Smooth muscle cell (in vitro differentiated cells): Measurements from ENCODE around the gene OTUD6A. TPM values are rescaled to one million over a fixed set of nuclear protein-coding genes. Genes with fewer than 3 reads are reported as not detected.

Source experiments
- DNase-seq: peaks from one replicate; lab custom pipeline; 2025; ENCODE audit not compliant: unreplicated experiment; lab: John Stamatoyannopoulos, UW
- H2AFZ ChIP-seq: fragments of 200-600 bp; sonication (generic); 2 replicates; pipeline ENCODE4 v1.6.0; 2016; ENCODE audit warnings: antibody characterized with exemption, low read depth, mild to moderate bottlenecking
- H3F3A ChIP-seq: fragments of 200-600 bp; sonication (generic); 2 replicates; pipeline ENCODE4 v1.6.0; 2017; ENCODE audit warnings: antibody characterized with exemption, low read depth
- H3K27ac ChIP-seq: fragments of 200-600 bp; sonication (generic); 2 replicates; pipeline ENCODE4 v1.5.1; 2016; ENCODE audit warnings: low read depth, mild to moderate bottlenecking
- H3K27me3 ChIP-seq: fragments of 200-600 bp; sonication (generic); 2 replicates; pipeline ENCODE4 v1.6.1; 2016; ENCODE audit warnings: low read depth, mild to moderate bottlenecking
- H3K36me3 ChIP-seq: fragments of 200-600 bp; sonication (generic); 2 replicates; pipeline ENCODE4 v1.5.1; 2016; ENCODE audit warnings: low read depth
- H3K4me1 ChIP-seq: fragments of 200-600 bp; sonication (generic); 2 replicates; pipeline ENCODE4 v1.5.1; 2016; ENCODE audit warnings: low read depth
- H3K4me2 ChIP-seq: fragments of 200-600 bp; sonication (generic); 2 replicates; pipeline ENCODE4 v1.6.0; 2016; ENCODE audit warnings: mild to moderate bottlenecking
- H3K4me3 ChIP-seq: fragments of 200-600 bp; sonication (generic); 2 replicates; pipeline ENCODE4 v1.5.1; 2016; ENCODE audit warnings: mild to moderate bottlenecking
- H3K79me2 ChIP-seq: fragments of 200-600 bp; sonication (generic); 2 replicates; pipeline ENCODE4 v1.6.0; 2016; ENCODE audit warnings: low read depth, mild to moderate bottlenecking
- H3K9ac ChIP-seq: fragments of 200-600 bp; sonication (generic); 2 replicates; pipeline ENCODE4 v1.6.0; 2016; ENCODE audit warnings: low read depth
- H3K9me3 ChIP-seq: fragments of 200-600 bp; sonication (generic); replicated peaks from 2 replicates; pipeline ENCODE4 v1.5.1; 2016; ENCODE audit warnings: low read depth
- H4K20me1 ChIP-seq: fragments of 200-600 bp; sonication (generic); 2 replicates; pipeline ENCODE4 v1.6.0; 2016; ENCODE audit warnings: low read depth
- WGBS: methylation state at CpG from one replicate; pipeline ENCODE4 v1.1.7; 2016; ENCODE audit warnings: low lambda C conversion rate; 5-methylcytosine and 5-hydroxymethylcytosine counted together
- polyA plus RNA-seq: library from polyadenylated mRNA; unstranded; fragments of >200 nt; fragmentation: Nextera tagmentation; extraction: Ambion mirVana; gene quantifications from 2 replicates; pipeline ENCODE4 v1.2.1, GENCODE V29; 2016
- total RNA-seq: library from RNA; depleted of rRNA; stranded (reverse); fragments of >200 nt; gene quantifications from 2 replicates; pipeline ENCODE4 v1.2.3, GENCODE V29; 2014
- TF ChIP-seq, protein P1 (sequence below): fragments of 200-600 bp; sonication (generic); IDR thresholded peaks from 2 replicates; pipeline ENCODE4 v1.5.1; 2017; ENCODE audit warnings: borderline replicate concordance, mild to moderate bottlenecking, antibody characterized with exemption; ENCODE audit not compliant: insufficient read depth, poor library complexity, severe bottlenecking

The OTUD6A gene
- total and polyA plus RNA-seq, 2 experiments from 2014 or later, result not detected

DNA sequence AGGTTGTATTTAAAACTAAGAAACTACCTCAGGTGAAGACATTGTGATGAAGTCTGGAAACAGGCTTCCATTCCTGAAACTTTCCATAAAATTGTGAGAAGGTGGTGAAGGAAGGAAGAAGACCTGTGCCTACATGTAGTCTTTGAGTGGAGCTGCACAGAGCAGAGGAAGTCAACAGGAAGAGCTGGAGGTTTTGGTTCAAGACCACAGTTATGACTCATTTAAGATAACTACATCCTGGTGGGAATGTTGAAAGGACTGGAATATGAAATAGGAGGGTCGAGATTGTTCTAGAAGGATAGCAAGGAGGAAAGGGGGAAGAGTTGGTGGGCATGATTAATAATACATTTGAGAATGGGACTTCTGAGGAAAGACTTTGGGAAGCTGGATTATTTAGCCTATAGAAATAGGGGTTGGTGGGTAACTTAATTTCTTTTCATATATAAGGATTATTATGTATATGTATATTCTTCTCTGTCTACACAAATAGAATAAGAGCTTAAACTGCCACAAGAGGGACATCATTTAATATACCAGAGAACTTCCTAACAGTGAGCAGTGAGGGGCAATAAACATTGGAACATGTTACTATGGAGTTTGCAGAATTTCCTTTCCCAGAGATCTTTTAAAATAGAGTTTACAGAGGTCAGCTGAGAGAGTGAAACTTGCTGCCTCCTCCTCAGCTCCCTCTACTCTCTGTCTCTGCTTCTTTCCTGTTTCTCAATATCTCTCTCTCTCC lies 36.0 kb upstream of the OTUD6A start:
- no peak for DNase-seq
- H3K4me2 ChIP-seq, result no peak overlapping the region
- 17% methylated on average over 1 of the region's 1 CpG for WGBS

DNA sequence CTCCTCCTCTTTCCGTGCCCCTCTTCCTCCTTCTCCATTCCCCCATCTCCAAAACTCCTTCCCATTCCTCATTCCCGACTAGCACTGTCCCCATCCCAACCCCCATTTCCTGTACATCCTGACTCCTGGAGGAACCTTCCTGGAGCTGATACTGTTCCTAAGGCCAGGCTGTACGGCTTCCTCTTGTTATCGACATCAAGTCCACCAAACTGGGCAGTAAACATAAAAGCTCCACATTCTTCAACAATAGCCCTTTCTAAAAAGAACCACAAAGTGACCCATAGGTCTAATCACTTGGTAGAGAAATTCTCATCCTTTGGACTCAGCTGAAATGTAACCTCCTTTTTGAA lies 35.4 kb upstream of the OTUD6A start:
- H3K36me3 ChIP-seq, result no peaks in the 10 kb centered on the region
- no peaks in the 10 kb centered on the region for H3K79me2 ChIP-seq
- no peak for DNase-seq
- no peaks in the 10 kb centered on the region for H3K27me3 ChIP-seq
- no peak overlapping the region for H3K27ac ChIP-seq
- no peaks in the 10 kb centered on the region for H3K4me1 ChIP-seq
- no peaks in the 10 kb centered on the region for H3F3A ChIP-seq
- no peak overlapping the region for H3K9ac ChIP-seq
- TF ChIP-seq, protein P1, sequence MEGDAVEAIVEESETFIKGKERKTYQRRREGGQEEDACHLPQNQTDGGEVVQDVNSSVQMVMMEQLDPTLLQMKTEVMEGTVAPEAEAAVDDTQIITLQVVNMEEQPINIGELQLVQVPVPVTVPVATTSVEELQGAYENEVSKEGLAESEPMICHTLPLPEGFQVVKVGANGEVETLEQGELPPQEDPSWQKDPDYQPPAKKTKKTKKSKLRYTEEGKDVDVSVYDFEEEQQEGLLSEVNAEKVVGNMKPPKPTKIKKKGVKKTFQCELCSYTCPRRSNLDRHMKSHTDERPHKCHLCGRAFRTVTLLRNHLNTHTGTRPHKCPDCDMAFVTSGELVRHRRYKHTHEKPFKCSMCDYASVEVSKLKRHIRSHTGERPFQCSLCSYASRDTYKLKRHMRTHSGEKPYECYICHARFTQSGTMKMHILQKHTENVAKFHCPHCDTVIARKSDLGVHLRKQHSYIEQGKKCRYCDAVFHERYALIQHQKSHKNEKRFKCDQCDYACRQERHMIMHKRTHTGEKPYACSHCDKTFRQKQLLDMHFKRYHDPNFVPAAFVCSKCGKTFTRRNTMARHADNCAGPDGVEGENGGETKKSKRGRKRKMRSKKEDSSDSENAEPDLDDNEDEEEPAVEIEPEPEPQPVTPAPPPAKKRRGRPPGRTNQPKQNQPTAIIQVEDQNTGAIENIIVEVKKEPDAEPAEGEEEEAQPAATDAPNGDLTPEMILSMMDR, result no peak
- no peak overlapping the region for H3K4me2 ChIP-seq
- WGBS, result 60% methylated on average over 4 of the region's 4 CpGs
- H2AFZ ChIP-seq, result no peak overlapping the region
- H4K20me1 ChIP-seq, result no peaks in the 10 kb centered on the region
- no peak overlapping the region for H3K4me3 ChIP-seq
- H3K9me3 ChIP-seq, result no peaks in the 10 kb centered on the region

More for the DNA sequence above, 36.0 kb upstream of the OTUD6A start:
- no peaks in the 10 kb centered on the region for H3K36me3 ChIP-seq
- H3K9ac ChIP-seq, result no peak overlapping the region
- no peak overlapping the region for H2AFZ ChIP-seq
- H4K20me1 ChIP-seq, result no peaks in the 10 kb centered on the region
- no peak overlapping the region for H3K27ac ChIP-seq
- H3K27me3 ChIP-seq, result no peaks in the 10 kb centered on the region
- no peaks in the 10 kb centered on the region for H3K9me3 ChIP-seq
- TF ChIP-seq, protein P1, result no peak
- no peaks in the 10 kb centered on the region for H3K79me2 ChIP-seq
- H3K4me1 ChIP-seq, result no peaks in the 10 kb centered on the region
- H3F3A ChIP-seq, result no peaks in the 10 kb centered on the region
- H3K4me3 ChIP-seq, result no peak overlapping the region

DNA sequence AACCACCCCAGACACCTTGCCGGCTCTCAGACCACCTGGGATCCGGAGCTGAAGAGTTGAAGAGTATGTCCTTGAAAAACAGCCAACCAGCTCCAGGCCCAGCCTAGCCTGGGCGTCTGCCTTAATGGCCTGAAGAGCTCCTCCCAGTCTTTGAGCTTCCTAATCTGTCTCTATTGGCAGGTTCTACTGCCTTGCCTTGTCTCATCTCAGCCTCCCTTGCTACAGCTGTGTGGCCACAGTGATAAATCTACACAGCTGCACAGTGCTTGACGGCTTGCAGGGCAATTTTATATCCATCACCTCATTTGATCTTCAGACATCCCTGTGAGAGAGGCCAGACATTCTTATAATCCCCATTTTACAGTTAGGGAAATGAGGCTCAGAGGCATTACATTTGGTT lies 32.4 kb upstream of the OTUD6A start:
- Histone ChIP-seq H3F3A (no peaks in the 10 kb centered on the region), H3K9ac (no peak overlapping the region), H3K4me2 (no peak overlapping the region), H3K27me3 (no peaks in the 10 kb centered on the region), H2AFZ (no peak overlapping the region), H3K36me3 (no peaks in the 10 kb centered on the region), H4K20me1 (no peaks in the 10 kb centered on the region), H3K4me3 (no peak overlapping the region), H3K4me1 (no peaks in the 10 kb centered on the region), H3K9me3 (no peaks in the 10 kb centered on the region), H3K27ac (no peak overlapping the region), H3K79me2 (no peaks in the 10 kb centered on the region)
- TF ChIP-seq, protein P1, result no peak
- no peak for DNase-seq
- 44% methylated on average over 4 of the region's 4 CpGs for WGBS

DNA sequence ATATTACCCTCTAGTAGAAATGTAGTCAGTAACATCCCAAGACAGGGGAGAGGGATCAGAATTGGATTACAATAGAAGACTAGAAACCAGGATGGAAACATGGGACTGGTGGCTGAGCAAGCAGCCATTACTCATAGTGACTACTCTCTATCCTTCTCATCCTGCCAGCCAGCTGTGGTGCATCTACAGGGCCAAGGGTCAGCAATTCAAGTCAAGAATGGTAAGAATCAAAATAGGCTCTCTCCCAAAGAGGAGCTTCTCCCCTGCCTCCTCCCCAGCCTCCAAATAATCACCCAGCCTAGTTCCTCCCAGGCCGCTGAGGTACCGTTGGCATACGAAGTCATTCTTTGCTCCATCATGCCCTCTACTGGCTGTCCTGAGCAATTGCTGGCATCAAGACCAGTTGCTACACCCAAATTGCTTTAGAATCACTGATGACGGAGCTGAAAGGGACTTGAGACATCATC lies 31.9 kb upstream of the OTUD6A start:
- Histone ChIP-seq H3K79me2 (no peaks in the 10 kb centered on the region), H2AFZ (no peak overlapping the region), H3K9ac (no peak overlapping the region), H3K4me3 (no peak overlapping the region), H3K27ac (no peak overlapping the region), H3K27me3 (no peaks in the 10 kb centered on the region), H3K4me1 (no peaks in the 10 kb centered on the region), H3K9me3 (no peaks in the 10 kb centered on the region), H4K20me1 (no peaks in the 10 kb centered on the region), H3F3A (no peaks in the 10 kb centered on the region), H3K36me3 (no peaks in the 10 kb centered on the region), H3K4me2 (no peak overlapping the region)
- 18% methylated on average over 4 of the region's 4 CpGs for WGBS
- TF ChIP-seq, protein P1, result peak; percentile 71
- no peak for DNase-seq
